NOMO-1 treated with dmso at 0.1 percent for 144 hours (cell line): ENCODE measurements around the gene RGS3.

Experiments used
- DNase-seq: peaks from one replicate; lab custom pipeline; 2025; ENCODE audit not compliant: unreplicated experiment; lab: John Stamatoyannopoulos, UW

The RGS3 gene

DNA sequence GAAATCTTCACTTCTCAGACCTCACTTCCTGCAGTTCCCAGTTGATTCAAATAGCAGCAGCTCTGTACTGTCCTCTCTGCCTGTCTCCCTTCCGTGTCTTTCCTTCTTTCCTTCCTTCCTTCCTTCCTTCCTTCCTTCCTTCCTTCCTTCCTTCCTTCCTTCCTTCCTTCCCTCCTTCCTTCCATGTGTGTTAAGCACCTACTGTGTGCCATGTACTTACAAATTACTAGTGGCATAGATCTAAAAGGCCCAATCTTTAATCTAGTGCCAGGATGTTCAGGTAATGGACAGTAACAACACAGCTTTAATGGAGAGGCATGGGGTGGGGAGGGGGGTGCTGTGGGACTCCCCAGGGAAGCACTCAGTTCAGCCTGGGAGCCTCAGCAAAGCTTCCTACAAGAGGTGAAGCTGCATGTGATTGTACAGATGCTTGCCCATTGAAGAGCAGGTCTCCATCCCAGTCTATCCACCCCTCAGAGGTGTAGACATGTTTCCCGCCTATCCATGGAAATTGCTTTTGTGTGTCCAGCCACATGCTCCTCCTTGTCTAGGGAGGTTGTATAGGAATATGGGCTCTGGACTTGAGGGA is 106.0 kb downstream of the RGS3 start:
- DNase-seq: no peak

DNA sequence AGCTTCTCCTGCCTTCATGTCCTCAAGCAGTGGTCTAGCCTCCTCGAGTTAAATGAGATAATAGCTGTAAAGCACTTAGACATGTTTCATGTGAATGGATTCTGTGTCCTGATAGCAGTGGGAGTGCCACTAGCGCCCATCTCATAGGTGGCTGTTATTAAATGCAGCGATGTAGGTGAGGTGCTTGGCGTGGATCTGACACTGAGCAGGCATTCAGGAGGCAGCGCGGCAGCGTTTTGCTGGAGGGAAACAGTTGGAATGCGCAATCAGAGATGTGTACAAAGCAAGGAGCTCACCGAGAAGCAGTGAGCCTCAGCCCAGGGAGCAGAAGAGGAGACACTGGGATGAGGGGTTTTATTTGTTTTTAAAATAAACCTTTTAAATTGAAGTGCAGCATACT is 106.6 kb downstream of the RGS3 start:
- DNase-seq: no peak

DNA sequence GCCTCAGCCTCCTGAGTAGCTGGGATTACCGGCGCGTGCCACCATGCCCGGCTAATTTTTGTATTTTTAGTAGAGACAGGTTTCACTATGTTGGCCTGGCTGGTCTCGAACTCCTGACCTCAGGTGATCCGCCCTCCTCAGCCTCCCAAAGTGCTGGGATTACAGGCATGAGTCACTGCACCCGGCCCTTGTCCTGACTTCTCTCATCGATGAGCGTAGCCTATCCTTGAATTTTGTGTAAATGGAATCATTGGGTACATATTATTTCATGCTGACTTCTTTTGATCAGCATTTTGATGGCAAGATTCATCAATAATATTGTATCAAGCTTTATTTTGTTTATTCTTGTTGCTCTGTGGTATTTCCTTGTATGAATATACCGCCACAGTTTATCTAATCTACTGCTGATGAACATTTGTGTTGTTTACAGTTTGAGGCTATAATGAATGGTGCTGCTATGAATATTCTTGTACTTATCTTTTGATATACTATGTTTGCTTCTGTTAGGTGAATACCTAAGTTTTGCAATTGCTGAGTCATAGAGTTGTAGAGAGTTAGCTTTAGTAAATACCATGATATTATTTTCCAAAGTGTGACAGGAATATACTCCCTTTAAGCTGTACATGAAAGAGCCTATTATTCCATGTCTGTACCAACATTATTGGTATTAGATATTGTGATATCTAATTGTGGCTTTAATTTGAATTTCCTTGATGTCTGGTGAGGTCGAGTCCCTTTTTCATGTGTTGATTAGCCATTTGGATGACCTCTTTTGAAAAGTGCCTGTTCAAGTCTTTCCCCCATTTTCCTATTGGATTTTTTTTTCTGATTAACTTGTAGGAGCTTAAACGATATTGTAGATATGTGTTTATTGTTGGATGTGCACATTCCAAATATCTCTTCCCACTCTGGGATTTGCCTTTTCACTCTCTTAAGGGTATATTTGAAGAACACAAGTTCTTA is 107.5 kb downstream of the RGS3 start:
- DNase-seq: no peak

DNA sequence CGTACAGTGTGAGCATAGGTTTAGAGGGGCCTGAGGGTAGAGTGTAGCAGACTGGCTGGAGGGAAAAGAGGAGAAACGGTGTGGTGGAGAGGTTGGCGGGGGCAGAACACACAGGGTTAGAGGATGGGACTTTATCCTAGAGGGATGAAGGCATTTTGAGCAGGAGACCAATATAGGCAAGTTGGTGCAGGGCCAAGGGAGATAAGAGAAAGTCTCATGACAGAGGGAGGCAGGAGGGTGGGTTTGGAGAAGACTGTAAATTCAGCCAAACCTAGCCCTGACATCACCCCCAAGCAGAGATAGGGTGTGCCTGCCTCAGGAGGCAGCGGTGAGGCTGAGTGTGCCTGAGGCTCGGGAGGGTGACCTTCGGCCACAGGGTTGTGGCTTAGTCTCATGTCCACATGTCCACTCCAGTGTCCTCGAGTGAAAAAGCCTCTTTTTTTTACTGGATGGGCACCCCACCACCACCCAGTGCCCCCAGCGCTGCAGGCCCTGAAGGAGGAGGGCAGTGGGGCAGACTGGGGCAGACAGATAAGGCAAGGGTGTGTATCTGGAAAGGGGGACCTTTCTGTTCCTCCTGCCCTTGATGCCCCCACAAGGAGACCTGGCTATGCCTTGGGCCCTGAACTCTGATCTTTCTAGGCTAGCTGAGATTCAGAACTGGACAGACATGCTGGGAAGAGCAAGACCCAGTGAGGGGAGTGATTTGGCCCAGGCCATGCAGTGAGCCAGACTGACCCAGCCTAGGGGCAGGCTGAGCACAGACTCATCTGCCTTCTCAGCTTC is 108.7 kb downstream of the RGS3 start:
- no peak for DNase-seq

DNA sequence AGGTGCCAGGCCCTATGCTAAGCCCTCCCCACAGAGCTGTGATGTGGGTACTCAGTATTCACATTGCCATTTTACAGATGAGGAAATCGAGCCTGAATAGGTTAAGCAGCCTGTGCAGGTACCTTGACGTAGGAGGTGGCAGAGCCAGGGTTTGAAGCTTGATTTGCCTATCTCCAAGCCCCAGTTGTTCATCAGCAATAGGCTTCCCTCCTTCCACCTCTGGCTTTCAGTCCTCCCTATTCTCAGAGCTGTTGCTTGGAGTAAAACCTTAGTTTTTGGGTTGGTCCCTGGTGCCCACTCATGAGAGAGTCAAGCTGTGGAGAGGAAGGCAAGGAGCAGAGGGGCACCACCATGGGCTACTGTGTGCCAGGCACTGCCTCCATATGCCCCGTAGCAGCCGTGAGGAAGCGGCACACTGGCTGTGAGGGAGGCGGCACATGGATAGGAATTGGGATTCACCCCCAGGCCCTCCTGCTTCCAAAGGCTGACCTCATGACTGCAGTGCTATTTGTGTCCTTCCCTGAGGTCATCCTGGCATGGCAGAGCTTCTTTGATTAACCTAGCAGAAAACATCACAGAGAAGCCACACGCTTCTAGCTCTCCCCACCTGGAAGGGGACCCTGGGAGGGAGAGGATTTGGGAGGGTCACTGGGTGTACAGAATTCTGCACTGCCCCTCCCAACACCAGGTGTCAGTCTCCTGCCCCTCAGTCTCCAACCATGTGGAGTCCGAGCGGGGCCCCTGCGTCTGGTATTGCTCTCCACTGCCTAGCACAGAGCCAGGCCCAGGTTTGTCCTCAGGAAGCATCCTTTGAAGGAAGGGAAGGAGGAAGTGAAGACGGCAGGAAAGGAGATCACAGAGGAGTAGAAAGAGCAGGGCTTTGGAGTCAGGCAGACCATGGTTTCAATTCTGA is 109.8 kb downstream of the RGS3 start:
- no peak for DNase-seq

DNA sequence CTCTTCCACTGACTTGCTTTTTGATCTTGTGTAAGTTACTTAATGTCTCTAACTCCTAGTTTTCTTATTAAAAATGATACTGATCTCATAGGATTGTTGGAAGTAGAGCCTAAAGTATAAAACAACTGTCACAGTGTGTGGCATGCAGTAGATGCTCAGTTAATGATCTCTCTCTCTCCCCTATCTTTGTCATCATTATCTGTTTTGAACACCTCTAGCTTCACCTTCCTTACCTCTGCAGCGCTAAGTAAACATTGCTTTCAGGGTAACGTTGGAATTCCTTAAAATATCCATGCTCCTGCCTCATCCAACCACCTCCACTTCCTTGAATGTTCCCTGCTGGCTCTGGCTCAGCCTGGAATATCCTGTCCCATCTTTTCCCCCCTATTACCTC is 110.4 kb downstream of the RGS3 start:
- no peak for DNase-seq

DNA sequence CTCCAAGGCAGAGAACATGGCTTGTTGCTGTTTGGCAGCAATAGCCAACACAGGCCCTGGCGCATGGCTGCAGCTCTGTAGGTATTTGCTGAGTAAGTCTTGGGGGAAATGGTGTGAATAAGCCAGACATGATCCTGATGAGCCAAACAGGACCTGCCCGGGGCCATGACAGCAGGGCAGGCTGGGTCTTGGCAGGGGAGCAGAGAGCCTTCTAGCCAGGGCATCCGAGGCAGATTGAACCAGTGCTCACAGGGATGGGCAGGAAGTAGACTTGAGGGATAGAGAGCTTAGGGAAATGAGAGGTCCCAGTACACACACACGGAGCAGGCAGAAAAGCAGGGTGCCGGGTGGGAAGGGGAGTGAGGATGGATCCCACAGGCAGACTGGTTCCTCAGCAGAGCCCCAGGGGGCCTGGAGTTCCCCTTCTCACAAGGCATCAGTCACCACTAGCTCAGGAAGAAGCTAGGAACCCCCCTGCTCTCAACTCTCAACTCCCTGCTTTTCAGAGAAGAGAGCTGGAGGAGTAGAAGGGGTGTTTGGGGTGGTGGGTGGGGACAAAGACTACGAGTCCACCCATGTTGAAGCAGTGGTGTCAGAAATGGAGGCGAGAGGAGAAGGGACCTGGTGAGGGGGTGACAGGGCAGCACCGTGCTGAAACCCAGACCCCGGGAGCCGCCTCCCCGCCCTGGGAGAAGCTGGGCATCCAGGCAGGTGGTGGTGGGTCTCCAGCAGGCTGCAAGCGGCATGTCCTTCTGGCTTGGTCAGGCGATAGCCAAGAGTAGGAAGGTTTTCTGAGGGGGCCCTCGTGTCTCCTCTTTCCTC is 111.1 kb downstream of the RGS3 start:
- no peak for DNase-seq

DNA sequence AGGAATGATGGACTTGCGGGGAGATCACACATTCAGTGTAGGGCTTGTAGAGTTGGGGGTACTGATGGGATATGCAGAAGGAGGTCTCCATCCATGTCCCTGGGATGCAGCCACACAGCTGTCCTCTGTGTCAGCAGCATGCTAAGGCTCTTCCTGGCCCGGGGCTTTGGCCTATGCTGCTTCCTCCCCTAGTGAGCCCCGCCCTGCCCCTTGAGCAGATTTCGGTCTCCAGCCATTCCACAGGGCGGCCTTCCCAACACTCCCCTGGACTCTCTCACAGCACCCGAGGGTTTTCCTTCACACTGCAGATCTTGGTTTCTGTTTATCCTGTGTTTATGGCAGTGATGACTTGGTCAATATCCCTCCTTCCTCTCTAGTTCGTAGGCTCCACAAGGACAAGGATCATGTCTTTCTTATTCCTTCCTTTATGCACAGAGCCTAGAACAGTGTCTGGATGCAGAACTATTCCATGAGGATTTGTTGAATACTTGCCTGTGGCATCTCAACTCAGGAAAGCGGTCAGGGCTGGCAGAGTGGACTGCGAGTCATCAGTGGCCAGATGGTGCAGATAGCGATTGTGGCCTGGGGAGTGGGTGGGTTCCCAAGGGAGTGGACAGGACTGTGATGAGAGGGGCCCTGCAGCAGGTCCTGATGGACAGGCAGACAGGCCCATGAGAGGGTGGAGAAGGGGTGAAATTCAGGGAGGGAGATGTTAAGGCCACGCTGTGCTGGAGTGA is 114.2 kb downstream of the RGS3 start:
- DNase-seq: no peak

DNA sequence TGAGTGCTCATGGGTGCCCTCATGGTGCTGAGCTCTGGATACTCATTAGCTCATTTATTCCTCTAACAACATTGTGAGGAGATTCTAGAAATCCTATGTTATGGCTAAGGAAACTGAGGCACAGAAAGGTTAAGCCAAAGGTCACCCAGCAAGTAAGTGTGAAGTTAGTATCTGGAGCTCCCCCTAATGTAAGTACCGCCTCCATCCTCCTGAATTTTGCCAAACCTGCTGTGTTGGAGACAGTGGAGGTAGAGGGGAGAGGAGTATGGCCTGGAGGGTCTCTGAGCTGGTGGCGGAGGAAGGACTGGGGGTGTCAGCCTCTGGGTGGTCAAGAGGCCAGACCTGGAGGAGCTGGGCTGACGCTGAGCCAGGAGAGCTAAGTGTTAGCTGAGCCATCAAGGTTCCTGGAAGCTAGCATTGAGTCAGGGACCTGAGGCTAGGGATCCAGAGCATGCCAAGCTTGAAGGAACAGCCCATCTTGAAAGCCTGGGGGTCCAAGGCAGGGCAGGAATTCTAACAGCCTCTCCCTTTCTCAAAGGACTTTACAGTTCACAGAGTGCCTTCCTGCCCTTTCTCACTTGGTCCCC is 114.8 kb downstream of the RGS3 start:
- DNase-seq: no peak

DNA sequence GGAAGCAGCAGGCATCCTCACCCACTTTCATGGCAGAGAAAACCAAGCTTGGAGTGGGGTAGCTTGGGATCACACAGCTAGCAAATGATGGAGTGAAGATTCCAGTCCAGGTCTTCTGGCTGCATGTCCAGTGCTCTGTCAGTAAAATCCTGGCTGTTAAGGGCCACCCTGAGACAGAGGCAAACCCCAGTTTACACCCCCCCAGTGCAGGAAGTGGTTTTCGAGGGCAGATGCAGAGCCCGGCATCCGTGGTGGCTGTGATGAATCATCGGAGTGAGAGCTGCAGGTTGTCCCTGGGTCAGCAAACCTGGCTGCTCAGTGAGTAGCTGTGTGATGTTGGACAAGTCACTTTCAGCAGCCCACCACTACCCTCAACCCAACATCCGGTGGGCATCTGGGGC is 115.4 kb downstream of the RGS3 start:
- DNase-seq: peak; percentile 60

DNA sequence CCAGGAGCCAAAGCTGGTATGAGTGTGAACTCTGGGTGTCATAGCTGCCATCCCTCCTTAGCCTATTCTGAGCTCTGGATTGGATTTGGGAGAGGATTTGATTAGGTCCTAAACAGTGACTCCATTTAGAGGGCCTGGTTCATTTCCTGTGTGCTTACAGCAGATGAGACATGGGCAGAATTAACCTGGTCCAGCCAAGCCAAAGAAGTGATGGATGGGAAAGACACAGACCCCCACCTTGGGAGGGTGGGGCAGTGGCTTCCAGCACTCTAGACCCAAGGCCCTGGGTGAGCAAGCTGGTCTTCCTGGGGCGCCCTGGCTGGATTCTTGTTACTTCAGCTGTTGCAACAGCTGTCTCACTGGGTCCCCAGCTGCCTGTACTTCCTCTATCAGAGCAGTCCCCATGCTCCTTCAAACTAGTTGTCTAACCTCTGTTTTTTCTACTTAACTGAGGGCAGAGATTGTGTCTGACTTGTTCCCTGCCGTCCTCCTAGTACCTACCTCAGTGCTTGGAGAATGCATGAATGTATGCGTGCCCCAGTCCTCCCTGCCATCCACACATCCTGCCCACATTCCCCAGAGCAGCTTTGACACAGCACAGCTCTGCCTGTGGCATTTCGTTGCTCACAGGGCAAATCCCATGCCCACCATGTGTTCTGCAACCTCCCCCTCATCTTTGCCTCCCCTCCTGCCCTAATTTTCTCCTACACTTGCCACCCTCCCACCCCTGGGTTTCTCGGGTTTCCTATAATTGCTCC is 115.9 kb downstream of the RGS3 start:
- DNase-seq: peak; percentile 51

DNA sequence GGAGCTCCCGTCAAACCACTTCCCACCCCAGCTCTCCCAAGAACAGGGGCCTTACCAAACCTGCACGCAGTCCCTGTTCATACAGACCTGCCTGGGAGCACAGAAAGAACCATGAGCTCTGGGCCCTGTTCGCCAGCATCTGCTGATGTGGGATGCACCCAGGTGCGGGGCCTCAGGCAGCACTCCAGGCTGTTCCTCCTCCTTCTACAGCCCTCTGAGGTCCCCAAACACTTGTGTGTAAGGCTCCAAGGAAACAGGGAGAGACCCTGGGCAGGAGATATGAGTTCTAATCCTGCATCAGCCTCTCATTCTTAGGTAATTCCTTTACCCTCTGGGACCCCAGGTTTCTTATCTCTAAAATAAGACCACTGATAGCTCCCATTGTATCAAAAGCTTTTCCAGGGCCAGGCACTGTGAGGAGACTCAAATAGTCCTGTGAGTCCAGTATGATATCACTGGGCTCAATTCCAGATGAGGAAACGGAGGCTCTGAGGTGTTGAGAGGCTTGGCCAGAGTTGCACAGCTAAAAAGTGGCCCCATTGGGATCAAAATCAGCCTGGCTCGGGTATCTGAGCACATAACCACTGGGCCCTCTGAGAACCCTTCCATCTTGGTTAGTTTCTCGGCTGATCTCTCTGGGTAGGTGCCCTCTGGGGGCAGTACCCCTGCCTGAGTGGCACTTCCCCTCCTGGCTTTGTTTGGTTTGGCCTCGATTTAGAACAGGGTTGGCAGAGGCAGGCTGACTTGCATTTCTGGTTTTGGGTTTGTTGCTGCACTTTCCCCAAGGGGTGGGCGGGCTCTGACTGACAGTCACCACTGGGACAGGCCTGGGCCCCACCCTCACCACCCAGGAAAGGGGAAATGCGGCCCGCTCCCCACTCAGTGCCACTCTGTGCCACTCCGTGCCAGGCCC is 116.8 kb downstream of the RGS3 start:
- DNase-seq: no peak

DNA sequence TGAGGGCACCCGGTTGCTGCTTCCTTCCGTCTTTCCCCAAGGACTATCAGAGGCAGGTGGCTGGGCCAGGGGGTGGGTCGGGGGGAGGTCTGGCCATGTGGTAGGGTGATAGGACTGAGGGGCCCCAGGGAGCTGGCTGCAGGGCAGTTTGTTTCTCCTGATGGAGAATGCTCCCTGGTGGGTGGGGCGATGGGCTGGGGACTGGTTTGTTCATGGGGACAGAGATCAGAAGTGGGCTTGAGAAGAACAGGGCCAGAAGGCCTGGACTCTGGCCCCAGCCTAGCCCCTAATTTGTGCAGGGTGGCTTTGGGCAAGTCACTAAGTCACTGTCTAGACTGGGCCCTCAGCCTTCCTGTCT is 117.4 kb downstream of the RGS3 start:
- no peak for DNase-seq

DNA sequence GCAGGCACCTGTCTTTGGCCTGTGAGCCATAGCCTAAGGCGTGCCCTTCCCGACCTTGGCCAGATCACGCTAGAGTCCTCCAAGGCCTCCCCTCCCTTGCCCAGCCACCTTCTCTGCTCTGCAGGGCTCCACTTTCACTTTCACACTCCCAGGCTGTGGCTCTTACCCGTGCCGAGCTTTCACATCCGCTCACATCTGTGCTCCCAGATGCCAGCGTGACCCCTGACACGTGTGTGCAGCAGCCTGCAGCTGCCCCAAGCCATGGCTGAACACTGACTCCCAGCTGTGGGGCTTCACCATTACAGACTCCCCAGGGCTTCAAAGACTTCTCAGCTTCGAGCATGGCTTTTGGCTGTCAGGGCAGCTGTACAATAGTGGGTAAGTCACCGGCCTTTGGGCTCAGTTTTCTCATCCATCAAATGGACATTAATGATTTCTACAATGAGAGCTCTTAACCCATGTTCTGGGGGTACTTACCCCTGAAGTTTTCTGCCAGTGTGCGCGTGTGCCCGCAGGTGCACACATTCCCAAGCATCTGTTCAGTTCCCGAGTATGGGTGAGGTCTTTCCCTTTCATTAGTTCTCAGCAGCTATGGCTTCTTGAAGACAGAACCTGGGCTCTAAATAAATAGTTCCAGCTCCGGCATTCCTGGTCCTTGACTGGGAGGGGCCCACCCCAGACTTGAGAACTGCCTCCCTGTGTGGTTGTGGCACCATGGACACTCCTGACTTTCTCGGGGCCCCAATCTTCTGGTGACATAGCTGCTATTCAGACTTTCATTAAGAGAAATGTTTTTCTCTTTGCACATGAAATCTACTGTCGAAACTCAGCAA is 118.6 kb downstream of the RGS3 start:
- peak; percentile 82 for DNase-seq

DNA sequence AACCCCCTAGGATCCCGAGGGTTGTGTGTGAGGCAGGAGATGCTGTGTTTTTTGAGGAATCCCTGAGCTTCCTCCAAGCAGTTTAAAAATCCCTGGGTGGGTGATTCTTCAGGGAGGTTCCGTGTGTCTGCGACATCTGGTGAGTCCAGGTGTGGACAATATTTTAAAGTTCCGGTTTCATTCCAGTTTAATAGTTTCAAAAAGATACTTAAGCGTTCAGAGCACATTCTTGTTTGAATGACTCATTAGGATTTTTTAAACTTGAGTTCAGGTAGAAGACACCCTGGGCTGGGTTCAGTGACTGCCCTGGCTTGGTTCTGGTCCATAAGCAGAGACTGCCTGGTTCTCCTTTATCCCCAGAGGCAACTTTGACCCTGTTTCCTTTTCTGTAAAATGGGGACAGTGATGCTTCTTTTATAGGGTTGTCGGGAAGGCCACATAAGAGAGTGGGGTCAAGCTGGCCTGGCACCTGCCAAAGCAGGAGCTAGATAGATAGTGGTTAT is 119.2 kb downstream of the RGS3 start:
- DNase-seq: no peak
